NCI-H510A (cell line): ENCODE data around the gene OCIAD1.
"Not testable (repeated sequence)": the region's sequence is repeated elsewhere in the genome, so short reads cannot be mapped to it uniquely, and the experiment has no call there.

Source experiments
- DNase-seq: peaks from one replicate; lab custom pipeline; 2025; lab: John Stamatoyannopoulos, UW

OCIAD1 gene

GRCh38 chr4:48830706-48831531 is at the start of gene OCIAD1:
OCIAD1 (plus strand) TSS chr4:48831088; CDS start chr4:48832625, 1,537 bp downstream.
- peak; percentile 89 for DNase-seq

- no peak for DNase-seq
These were observed 48.9 kb upstream of the OCIAD1 start for GRCh38 chr4:48781968-48782367.

GRCh38 chr4:48785302-48785701 is 45.6 kb upstream of the OCIAD1 start:
- no peak for DNase-seq

GRCh38 chr4:48786549-48786948 is 44.3 kb upstream of the OCIAD1 start:
- no peak for DNase-seq

- DNase-seq = no peak
These were observed 43.8 kb upstream of the OCIAD1 start for GRCh38 chr4:48787056-48787455.

- DNase-seq = no peak
These were observed 40.3 kb upstream of the OCIAD1 start for GRCh38 chr4:48790561-48790960.

GRCh38 chr4:48791313-48791712 is 39.6 kb upstream of the OCIAD1 start:
- no peak for DNase-seq

GRCh38 chr4:48792348-48793006 is 38.4 kb upstream of the OCIAD1 start:
- DNase-seq = no peak

GRCh38 chr4:48795108-48795507 is 35.8 kb upstream of the OCIAD1 start:
- DNase-seq = no peak

- no peak for DNase-seq
These were observed 34.5 kb upstream of the OCIAD1 start for GRCh38 chr4:48796191-48796926.

- no peak for DNase-seq
These were observed 33.8 kb upstream of the OCIAD1 start for GRCh38 chr4:48796927-48797679.

- no peak for DNase-seq
These were observed 32.8 kb upstream of the OCIAD1 start for GRCh38 chr4:48798117-48798516.

- DNase-seq = no peak
These were observed 31.7 kb upstream of the OCIAD1 start for GRCh38 chr4:48799157-48799556.

- DNase-seq = not testable (repeated sequence)
These were observed 30.7 kb upstream of the OCIAD1 start for GRCh38 chr4:48800155-48800554.

- peak; percentile 15 for DNase-seq
These were observed 29.7 kb upstream of the OCIAD1 start for GRCh38 chr4:48801016-48801715.

- no peak for DNase-seq
These were observed 26.1 kb upstream of the OCIAD1 start for GRCh38 chr4:48804584-48805301.

GRCh38 chr4:48812866-48813265 is 18.0 kb upstream of the OCIAD1 start:
- DNase-seq = no peak

GRCh38 chr4:48813964-48814363 is 16.9 kb upstream of the OCIAD1 start:
- peak; percentile 7 for DNase-seq

GRCh38 chr4:48815483-48815882 is 15.4 kb upstream of the OCIAD1 start:
- no peak for DNase-seq

- not testable (repeated sequence) for DNase-seq
These were observed 14.6 kb upstream of the OCIAD1 start for GRCh38 chr4:48816297-48816696.

- no peak for DNase-seq
These were observed 13.9 kb upstream of the OCIAD1 start for GRCh38 chr4:48816971-48817370.
